ENCODE measurements around the gene FCRLA.

FCRLA gene

DNA sequence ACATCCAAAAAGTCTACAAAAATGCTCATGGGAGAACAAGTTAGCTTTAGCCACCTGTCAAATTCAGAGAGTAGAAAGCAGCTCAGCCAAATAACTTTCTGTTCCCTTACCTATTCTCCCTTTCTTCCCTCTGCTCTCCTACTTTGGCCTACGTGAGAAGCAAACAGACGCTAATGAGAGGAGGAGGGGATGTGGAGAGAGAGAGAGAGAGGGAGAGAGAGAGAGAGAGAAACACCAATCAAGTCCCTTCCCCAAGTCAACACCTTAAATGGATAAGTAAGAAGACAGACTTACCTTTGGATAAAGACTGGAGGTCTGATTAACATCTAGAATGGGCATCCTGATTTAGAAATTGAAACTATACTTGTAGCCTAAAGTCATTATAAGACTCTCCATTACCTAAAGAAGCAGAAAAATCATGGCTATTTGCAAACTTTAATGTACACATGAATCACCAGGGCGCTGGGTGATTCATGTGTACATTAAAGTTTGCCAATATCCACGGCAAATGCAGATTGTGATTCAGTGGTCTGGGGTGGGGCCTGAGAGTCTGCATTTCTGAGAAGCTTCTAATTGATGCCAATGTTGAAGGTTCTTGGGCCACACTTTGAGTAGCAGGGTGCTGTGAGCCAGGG lies 29.4 kb downstream of the FCRLA start:
- H3F3A ChIP-seq (ENCODE audit: insufficient read depth) = peaks cover 6% of the 10 kb centered on the region; the same call in 1 of the 2 replicates
- no peaks in the 10 kb centered on the region for H3K36me3 ChIP-seq (ENCODE audit: low read length)
- no peak overlapping the region for H2AFZ ChIP-seq (ENCODE audit: low read depth, low read length, severe bottlenecking)
- no peaks in the 10 kb centered on the region for H3K27me3 ChIP-seq (ENCODE audit: low read length)
- H3K4me3 ChIP-seq (ENCODE audit: insufficient read depth, low read length, poor library complexity, severe bottlenecking) = no peak overlapping the region
- H3K79me2 ChIP-seq (ENCODE audit: insufficient read depth, low read length) = no peaks in the 10 kb centered on the region
- H4K20me1 ChIP-seq (ENCODE audit: low read depth, low read length) = no peaks in the 10 kb centered on the region
- H3K27ac ChIP-seq (ENCODE audit: low read depth, low read length) = no peak overlapping the region
- no peaks in the 10 kb centered on the region for H3K9me2 ChIP-seq (replicated peaks; ENCODE audit: insufficient read depth, low read length)
- no peak overlapping the region for H3K9ac ChIP-seq (ENCODE audit: low read length)
- no peak overlapping the region for H3K4me2 ChIP-seq (ENCODE audit: low read depth, low read length, poor library complexity, severe bottlenecking)
- H3K9me3 ChIP-seq (ENCODE audit: insufficient read depth, low read length) = no peaks in the 10 kb centered on the region
- TF ChIP-seq EZH2phosphoT487 (conservative IDR thresholded peaks at IDR 0.05; ENCODE audit: low read length) = no peak
- TF ChIP-seq, protein P1, sequence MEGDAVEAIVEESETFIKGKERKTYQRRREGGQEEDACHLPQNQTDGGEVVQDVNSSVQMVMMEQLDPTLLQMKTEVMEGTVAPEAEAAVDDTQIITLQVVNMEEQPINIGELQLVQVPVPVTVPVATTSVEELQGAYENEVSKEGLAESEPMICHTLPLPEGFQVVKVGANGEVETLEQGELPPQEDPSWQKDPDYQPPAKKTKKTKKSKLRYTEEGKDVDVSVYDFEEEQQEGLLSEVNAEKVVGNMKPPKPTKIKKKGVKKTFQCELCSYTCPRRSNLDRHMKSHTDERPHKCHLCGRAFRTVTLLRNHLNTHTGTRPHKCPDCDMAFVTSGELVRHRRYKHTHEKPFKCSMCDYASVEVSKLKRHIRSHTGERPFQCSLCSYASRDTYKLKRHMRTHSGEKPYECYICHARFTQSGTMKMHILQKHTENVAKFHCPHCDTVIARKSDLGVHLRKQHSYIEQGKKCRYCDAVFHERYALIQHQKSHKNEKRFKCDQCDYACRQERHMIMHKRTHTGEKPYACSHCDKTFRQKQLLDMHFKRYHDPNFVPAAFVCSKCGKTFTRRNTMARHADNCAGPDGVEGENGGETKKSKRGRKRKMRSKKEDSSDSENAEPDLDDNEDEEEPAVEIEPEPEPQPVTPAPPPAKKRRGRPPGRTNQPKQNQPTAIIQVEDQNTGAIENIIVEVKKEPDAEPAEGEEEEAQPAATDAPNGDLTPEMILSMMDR (IDR thresholded peaks at IDR 0.05; ENCODE audit: insufficient read depth, low read length, poor library complexity, severe bottlenecking) = no peak

DNA sequence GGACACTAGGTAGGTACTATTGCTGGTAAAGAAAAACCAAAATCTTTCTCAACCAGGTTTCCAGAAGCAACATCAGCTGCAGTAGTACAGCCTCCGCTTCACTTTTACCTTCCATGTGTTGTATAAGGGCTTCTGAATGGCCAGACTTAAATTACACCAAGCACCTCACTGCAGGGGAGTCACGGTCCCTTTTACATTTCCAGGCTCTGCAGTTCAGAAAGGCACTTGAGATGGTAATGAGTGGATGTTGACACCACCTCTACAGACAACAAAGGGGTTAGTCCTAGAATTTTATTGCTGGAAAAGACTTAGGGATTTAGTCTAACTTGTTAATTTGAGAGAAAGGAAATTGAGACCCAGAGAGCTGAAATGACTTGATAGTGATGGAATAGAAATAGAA lies 30.6 kb downstream of the FCRLA start:
- TF ChIP-seq, protein P1 (IDR thresholded peaks at IDR 0.05; ENCODE audit: insufficient read depth, low read length, poor library complexity, severe bottlenecking) = no peak
- no peak for TF ChIP-seq EZH2phosphoT487 (conservative IDR thresholded peaks at IDR 0.05; ENCODE audit: low read length)
- H2AFZ ChIP-seq (ENCODE audit: low read depth, low read length, severe bottlenecking) = no peak overlapping the region
- H3K79me2 ChIP-seq (ENCODE audit: insufficient read depth, low read length) = no peaks in the 10 kb centered on the region
- H3K9me3 ChIP-seq (ENCODE audit: insufficient read depth, low read length) = no peaks in the 10 kb centered on the region
- no peaks in the 10 kb centered on the region for H3K9me2 ChIP-seq (replicated peaks; ENCODE audit: insufficient read depth, low read length)
- no peaks in the 10 kb centered on the region for H3K36me3 ChIP-seq (ENCODE audit: low read length)
- H3K4me3 ChIP-seq (ENCODE audit: insufficient read depth, low read length, poor library complexity, severe bottlenecking) = no peak overlapping the region
- H3K27me3 ChIP-seq (ENCODE audit: low read length) = no peaks in the 10 kb centered on the region
- no peaks in the 10 kb centered on the region for H4K20me1 ChIP-seq (ENCODE audit: low read depth, low read length)
- peaks cover 6% of the 10 kb centered on the region; the same call in 1 of the 2 replicates for H3F3A ChIP-seq (ENCODE audit: insufficient read depth)
- no peak overlapping the region for H3K27ac ChIP-seq (ENCODE audit: low read depth, low read length)
- H3K9ac ChIP-seq (ENCODE audit: low read length) = no peak overlapping the region
- no peak overlapping the region for H3K4me2 ChIP-seq (ENCODE audit: low read depth, low read length, poor library complexity, severe bottlenecking)

DNA sequence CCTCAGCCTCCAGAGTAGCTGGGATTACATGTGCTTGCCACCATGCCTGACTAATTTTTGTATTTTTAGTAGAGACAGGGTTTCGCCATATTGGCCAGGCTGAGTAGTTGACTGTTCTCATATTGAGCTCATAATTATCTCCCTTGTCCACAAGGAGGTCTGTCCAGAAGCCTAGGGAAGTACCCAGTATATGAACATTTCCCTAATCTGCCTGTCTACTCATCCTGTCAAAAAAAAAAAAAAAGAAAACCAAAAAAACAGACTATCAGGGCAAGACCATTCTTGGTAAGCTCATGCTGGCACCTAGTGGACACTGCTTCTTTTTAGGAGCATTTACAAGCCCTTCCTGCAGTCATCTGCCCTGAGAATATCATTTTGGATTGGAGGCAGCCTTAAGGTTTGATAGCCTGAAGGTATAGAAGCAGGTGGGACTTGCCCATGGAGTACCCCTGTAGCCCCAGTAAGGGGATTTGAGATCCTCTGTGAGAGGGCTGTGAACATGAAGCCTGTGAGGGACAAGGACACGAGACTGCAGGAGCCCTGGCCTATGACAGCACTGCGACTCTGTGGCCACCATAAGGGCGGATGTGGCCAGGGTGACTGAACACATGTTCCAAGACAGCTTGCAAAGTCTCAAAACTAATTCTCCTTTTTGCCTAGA lies 31.7 kb downstream of the FCRLA start:
- TF ChIP-seq EZH2phosphoT487 (conservative IDR thresholded peaks at IDR 0.05; ENCODE audit: low read length) = no peak
- TF ChIP-seq, protein P1 (IDR thresholded peaks at IDR 0.05; ENCODE audit: insufficient read depth, low read length, poor library complexity, severe bottlenecking) = peak; percentile 59
- no peaks in the 10 kb centered on the region for H3K27me3 ChIP-seq (ENCODE audit: low read length)
- H2AFZ ChIP-seq (ENCODE audit: low read depth, low read length, severe bottlenecking) = no peak overlapping the region
- H3K4me2 ChIP-seq (ENCODE audit: low read depth, low read length, poor library complexity, severe bottlenecking) = no peak overlapping the region
- H3K9me3 ChIP-seq (ENCODE audit: insufficient read depth, low read length) = no peaks in the 10 kb centered on the region
- H3K27ac ChIP-seq (ENCODE audit: low read depth, low read length) = no peak overlapping the region
- H3K9ac ChIP-seq (ENCODE audit: low read length) = peak overlapping the region; percentile 11; the same call in 1 of the 2 replicates
- no peaks in the 10 kb centered on the region for H4K20me1 ChIP-seq (ENCODE audit: low read depth, low read length)
- H3K36me3 ChIP-seq (ENCODE audit: low read length) = no peaks in the 10 kb centered on the region
- no peaks in the 10 kb centered on the region for H3K9me2 ChIP-seq (replicated peaks; ENCODE audit: insufficient read depth, low read length)
- no peak overlapping the region for H3K4me3 ChIP-seq (ENCODE audit: insufficient read depth, low read length, poor library complexity, severe bottlenecking)
- peaks cover 6% of the 10 kb centered on the region; the same call in 1 of the 2 replicates for H3F3A ChIP-seq (ENCODE audit: insufficient read depth)
- H3K79me2 ChIP-seq (ENCODE audit: insufficient read depth, low read length) = no peaks in the 10 kb centered on the region
